Liver (tissue), 9 donors: Measurements from ENCODE around the gene PATJ. TPM values are rescaled to one million over a fixed set of nuclear protein-coding genes. Genes with fewer than 3 reads are reported as not detected.

Source experiments
- DNase-seq: peaks from one replicate; pipeline ENCODE4 v3.0.0-alpha.2; 2017; ENCODE audit warnings: low spot score
- H3K27ac ChIP-seq, 2 donors: one replicate each; pipeline ENCODE4 v1.7.0; 2013; ENCODE audit warnings: inconsistent platforms in 2 of 2, low read length in 2 of 2, control low read depth in 1 of 2, low read depth in 1 of 2, mild to moderate bottlenecking in 1 of 2
- H3K27me3 ChIP-seq, 4 donors: one replicate each; pipeline versions ENCODE4 v1.6.1 to v1.7.0; 2013; ENCODE audit warnings: low read length in 3 of 4, inconsistent platforms in 1 of 4, mild to moderate bottlenecking in 1 of 4, moderate library complexity in 1 of 4; ENCODE audit not compliant: control insufficient read depth in 4 of 4, insufficient read depth in 4 of 4
- H3K36me3 ChIP-seq, 4 donors: one replicate each; pipeline versions ENCODE4 v1.6.1 to v1.7.0; 2013; ENCODE audit warnings: low read length in 3 of 4, mild to moderate bottlenecking in 3 of 4, low read depth in 1 of 4, moderate library complexity in 1 of 4; ENCODE audit not compliant: control insufficient read depth in 4 of 4, insufficient read depth in 3 of 4
- H3K4me1 ChIP-seq, 4 donors: one replicate each; pipeline versions ENCODE4 v1.6.1 to v1.7.0; 2013; ENCODE audit warnings: low read length in 3 of 4, mild to moderate bottlenecking in 3 of 4, moderate library complexity in 1 of 4; ENCODE audit not compliant: control insufficient read depth in 4 of 4, insufficient read depth in 4 of 4
- H3K4me3 ChIP-seq, 3 donors: one replicate each; pipeline versions ENCODE4 v1.6.1 to v1.7.0; 2013; ENCODE audit warnings: low read length in 3 of 3, control low read depth in 1 of 3, low read depth in 1 of 3, mild to moderate bottlenecking in 1 of 3
- H3K9ac ChIP-seq, 2 donors: one replicate each; pipeline ENCODE4 v1.7.0; 2013; ENCODE audit warnings: low read length in 2 of 2, mild to moderate bottlenecking in 2 of 2, moderate library complexity in 2 of 2, control low read depth in 1 of 2, low read depth in 1 of 2
- H3K9me3 ChIP-seq, 4 donors: one replicate each; pipeline versions ENCODE4 v1.6.1 to v1.7.0; 2013; ENCODE audit warnings: low read length in 3 of 4; ENCODE audit not compliant: control insufficient read depth in 4 of 4
- EGR1 ChIP-seq, 2 donors: IDR thresholded peaks; 2 replicates each; pipeline ENCODE4 v1.6.1; 2016 to 2018; ENCODE audit warnings: antibody characterized with exemption in 2 of 2, low read depth in 2 of 2
- FOXA1 ChIP-seq: IDR thresholded peaks from 2 replicates; pipeline ENCODE4 v1.6.1; 2016; ENCODE audit warnings: antibody characterized with exemption
- FOXA2 ChIP-seq: IDR thresholded peaks from 2 replicates; pipeline ENCODE4 v1.6.1; 2016; ENCODE audit warnings: antibody characterized with exemption
- GABPA ChIP-seq, 2 donors: IDR thresholded peaks in 1 of 2; conservative IDR thresholded peaks in 1 of 2; 2 replicates each; pipeline ENCODE4 v1.6.1; 2016; ENCODE audit warnings: antibody characterized with exemption in 2 of 2, mild to moderate bottlenecking in 1 of 2, moderate library complexity in 1 of 2
- HNF4A ChIP-seq, 2 donors: conservative IDR thresholded peaks; 2 replicates each; pipeline ENCODE4 v1.6.1; 2016; ENCODE audit warnings: antibody characterized with exemption in 2 of 2, mild to moderate bottlenecking in 2 of 2
- HNF4G ChIP-seq: IDR thresholded peaks from 2 replicates; pipeline ENCODE4 v1.6.1; 2016; ENCODE audit warnings: antibody characterized with exemption
- JUND ChIP-seq, 2 donors: IDR thresholded peaks; 2 replicates each; pipeline ENCODE4 v1.6.1; 2016; ENCODE audit warnings: antibody characterized with exemption in 2 of 2
- NR2F2 ChIP-seq: IDR thresholded peaks from 2 replicates; pipeline ENCODE4 v1.6.1; 2016; ENCODE audit warnings: antibody characterized with exemption
- RAD21 ChIP-seq, 2 donors: IDR thresholded peaks; 2 replicates each; pipeline ENCODE4 v1.6.1; 2016; ENCODE audit warnings: antibody characterized with exemption in 2 of 2, mild to moderate bottlenecking in 2 of 2
- RXRA ChIP-seq, 2 donors: IDR thresholded peaks; 2 replicates each; pipeline ENCODE4 v1.6.1; 2017 to 2018; ENCODE audit warnings: antibody characterized with exemption in 2 of 2, mild to moderate bottlenecking in 1 of 2
- SP1 ChIP-seq: IDR thresholded peaks from 2 replicates; pipeline ENCODE4 v1.6.1; 2018; ENCODE audit warnings: antibody characterized with exemption, mild to moderate bottlenecking
- TAF1 ChIP-seq: conservative IDR thresholded peaks from 2 replicates; pipeline ENCODE4 v1.6.1; 2016; ENCODE audit warnings: antibody characterized with exemption, mild to moderate bottlenecking
- YY1 ChIP-seq: IDR thresholded peaks from 2 replicates; pipeline ENCODE4 v1.6.1; 2016; ENCODE audit warnings: antibody characterized with exemption, mild to moderate bottlenecking
- WGBS: extraction: QIAGEN DNeasy Blood & Tissue Kit; methylation state at CpG from one replicate; pipeline ENCODE4 v1.1.7; 2013; 5-methylcytosine and 5-hydroxymethylcytosine counted together
- polyA plus RNA-seq, 2 donors: library from polyadenylated mRNA; stranded (reverse) in 1 of 2; unstranded in 1 of 2; fragments of 200-250 nt in 1 of 2; fragments of >200 nt in 1 of 2; fragmentation: Nextera tagmentation in 1 of 2; extraction: Ambion mirVana in 1 of 2; gene quantifications; one replicate each; pipeline versions ENCODE4 v1.2.1 to v1.2.3, GENCODE V29; 2013 to 2015
- total RNA-seq, 2 donors: library from RNA; depleted of rRNA; stranded (reverse); fragments of >200 nt; gene quantifications; one replicate each; pipeline ENCODE4 v1.2.3, GENCODE V29; 2014
- TF ChIP-seq, protein P1 (sequence below): IDR thresholded peaks from 2 replicates; pipeline ENCODE4 v1.6.1; 2016; ENCODE audit warnings: antibody characterized with exemption, mild to moderate bottlenecking
- TF ChIP-seq, protein P2 (sequence below): IDR thresholded peaks from 2 replicates; pipeline ENCODE4 v1.6.1; 2016; ENCODE audit warnings: antibody characterized with exemption
- TF ChIP-seq, protein P3 (sequence below): IDR thresholded peaks from 2 replicates; pipeline ENCODE4 v1.6.1; 2016; ENCODE audit warnings: antibody characterized with exemption
- TF ChIP-seq, protein P4 (sequence below): IDR thresholded peaks from 2 replicates; pipeline ENCODE4 v1.6.1; 2016; ENCODE audit warnings: antibody characterized with exemption
- TF ChIP-seq, protein P5 (sequence below): fragments of 150-350 bp; IDR thresholded peaks from 2 replicates; pipeline ENCODE4 v1.5.1; 2017; ENCODE audit warnings: improper control_type of control experiment, low read depth, low read length; ENCODE audit not compliant: missing input control
- donor health status: healthy.
- donor health status: healthy.
- donor health status: healthy.
- donor health status: healthy.
- donor health status: healthy.

Gene PATJ
- total and polyA plus RNA-seq, 4 donors = 5.7 to 29.8 (median 9.0) TPM

DNA sequence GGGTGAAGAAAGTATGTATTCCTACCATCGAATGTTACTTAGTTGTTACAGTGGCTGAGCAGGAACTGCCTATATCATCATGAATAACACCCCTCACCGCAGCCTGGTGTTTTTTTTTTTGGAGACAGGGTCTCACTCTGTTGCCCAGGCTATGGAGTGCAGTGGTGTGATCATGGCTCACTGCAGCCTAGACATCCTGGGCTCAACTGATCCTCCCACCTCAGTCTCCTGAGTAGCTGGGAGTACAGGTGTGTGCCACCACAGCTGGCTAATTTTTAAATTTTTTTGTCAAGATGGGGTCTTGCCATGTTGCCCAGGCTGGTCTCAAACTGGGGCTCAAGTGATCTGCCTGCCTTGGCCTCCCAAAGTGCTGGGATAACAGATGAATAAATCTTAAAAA is 7.3 kb downstream of the PATJ start:
- no peaks in the 10 kb centered on the region for H3K27me3 ChIP-seq
- H3K36me3 ChIP-seq = no peaks in the 10 kb centered on the region
- peaks cover 0 to 28% (median 10%) of the 10 kb centered on the region in 4 donors for H3K4me1 ChIP-seq
- 96% methylated on average over 2 of the region's 2 CpGs for WGBS
- TF ChIP-seq RXRA (IDR thresholded peaks at IDR 0.05) (no peak), RAD21 (IDR thresholded peaks at IDR 0.05) (no peak), YY1 (no peak), HNF4A (conservative IDR thresholded peaks at IDR 0.05) (no peak), EGR1 (IDR thresholded peaks at IDR 0.05; ENCODE audit: low read depth in 2 of 2) (no peak), GABPA (IDR thresholded peaks at IDR 0.05 in 1 of 2, conservative IDR thresholded peaks at IDR 0.05 in 1 of 2) (no peak), FOXA1 (no peak), JUND (IDR thresholded peaks at IDR 0.05) (no peak), SP1 (no peak), FOXA2 (no peak), HNF4G (no peak), NR2F2 (no peak), TAF1 (no peak)
- TF ChIP-seq, protein P1, sequence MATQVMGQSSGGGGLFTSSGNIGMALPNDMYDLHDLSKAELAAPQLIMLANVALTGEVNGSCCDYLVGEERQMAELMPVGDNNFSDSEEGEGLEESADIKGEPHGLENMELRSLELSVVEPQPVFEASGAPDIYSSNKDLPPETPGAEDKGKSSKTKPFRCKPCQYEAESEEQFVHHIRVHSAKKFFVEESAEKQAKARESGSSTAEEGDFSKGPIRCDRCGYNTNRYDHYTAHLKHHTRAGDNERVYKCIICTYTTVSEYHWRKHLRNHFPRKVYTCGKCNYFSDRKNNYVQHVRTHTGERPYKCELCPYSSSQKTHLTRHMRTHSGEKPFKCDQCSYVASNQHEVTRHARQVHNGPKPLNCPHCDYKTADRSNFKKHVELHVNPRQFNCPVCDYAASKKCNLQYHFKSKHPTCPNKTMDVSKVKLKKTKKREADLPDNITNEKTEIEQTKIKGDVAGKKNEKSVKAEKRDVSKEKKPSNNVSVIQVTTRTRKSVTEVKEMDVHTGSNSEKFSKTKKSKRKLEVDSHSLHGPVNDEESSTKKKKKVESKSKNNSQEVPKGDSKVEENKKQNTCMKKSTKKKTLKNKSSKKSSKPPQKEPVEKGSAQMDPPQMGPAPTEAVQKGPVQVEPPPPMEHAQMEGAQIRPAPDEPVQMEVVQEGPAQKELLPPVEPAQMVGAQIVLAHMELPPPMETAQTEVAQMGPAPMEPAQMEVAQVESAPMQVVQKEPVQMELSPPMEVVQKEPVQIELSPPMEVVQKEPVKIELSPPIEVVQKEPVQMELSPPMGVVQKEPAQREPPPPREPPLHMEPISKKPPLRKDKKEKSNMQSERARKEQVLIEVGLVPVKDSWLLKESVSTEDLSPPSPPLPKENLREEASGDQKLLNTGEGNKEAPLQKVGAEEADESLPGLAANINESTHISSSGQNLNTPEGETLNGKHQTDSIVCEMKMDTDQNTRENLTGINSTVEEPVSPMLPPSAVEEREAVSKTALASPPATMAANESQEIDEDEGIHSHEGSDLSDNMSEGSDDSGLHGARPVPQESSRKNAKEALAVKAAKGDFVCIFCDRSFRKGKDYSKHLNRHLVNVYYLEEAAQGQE = no peak
- TF ChIP-seq, protein P2, sequence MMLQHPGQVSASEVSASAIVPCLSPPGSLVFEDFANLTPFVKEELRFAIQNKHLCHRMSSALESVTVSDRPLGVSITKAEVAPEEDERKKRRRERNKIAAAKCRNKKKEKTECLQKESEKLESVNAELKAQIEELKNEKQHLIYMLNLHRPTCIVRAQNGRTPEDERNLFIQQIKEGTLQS = no peak
- TF ChIP-seq, protein P3, sequence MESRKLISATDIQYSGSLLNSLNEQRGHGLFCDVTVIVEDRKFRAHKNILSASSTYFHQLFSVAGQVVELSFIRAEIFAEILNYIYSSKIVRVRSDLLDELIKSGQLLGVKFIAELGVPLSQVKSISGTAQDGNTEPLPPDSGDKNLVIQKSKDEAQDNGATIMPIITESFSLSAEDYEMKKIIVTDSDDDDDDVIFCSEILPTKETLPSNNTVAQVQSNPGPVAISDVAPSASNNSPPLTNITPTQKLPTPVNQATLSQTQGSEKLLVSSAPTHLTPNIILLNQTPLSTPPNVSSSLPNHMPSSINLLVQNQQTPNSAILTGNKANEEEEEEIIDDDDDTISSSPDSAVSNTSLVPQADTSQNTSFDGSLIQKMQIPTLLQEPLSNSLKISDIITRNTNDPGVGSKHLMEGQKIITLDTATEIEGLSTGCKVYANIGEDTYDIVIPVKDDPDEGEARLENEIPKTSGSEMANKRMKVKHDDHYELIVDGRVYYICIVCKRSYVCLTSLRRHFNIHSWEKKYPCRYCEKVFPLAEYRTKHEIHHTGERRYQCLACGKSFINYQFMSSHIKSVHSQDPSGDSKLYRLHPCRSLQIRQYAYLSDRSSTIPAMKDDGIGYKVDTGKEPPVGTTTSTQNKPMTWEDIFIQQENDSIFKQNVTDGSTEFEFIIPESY = no peak
- TF ChIP-seq, protein P4, sequence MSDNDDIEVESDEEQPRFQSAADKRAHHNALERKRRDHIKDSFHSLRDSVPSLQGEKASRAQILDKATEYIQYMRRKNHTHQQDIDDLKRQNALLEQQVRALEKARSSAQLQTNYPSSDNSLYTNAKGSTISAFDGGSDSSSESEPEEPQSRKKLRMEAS = no peak
- TF ChIP-seq, protein P5, sequence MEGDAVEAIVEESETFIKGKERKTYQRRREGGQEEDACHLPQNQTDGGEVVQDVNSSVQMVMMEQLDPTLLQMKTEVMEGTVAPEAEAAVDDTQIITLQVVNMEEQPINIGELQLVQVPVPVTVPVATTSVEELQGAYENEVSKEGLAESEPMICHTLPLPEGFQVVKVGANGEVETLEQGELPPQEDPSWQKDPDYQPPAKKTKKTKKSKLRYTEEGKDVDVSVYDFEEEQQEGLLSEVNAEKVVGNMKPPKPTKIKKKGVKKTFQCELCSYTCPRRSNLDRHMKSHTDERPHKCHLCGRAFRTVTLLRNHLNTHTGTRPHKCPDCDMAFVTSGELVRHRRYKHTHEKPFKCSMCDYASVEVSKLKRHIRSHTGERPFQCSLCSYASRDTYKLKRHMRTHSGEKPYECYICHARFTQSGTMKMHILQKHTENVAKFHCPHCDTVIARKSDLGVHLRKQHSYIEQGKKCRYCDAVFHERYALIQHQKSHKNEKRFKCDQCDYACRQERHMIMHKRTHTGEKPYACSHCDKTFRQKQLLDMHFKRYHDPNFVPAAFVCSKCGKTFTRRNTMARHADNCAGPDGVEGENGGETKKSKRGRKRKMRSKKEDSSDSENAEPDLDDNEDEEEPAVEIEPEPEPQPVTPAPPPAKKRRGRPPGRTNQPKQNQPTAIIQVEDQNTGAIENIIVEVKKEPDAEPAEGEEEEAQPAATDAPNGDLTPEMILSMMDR = no peak
- DNase-seq = no peak
- H3K4me3 ChIP-seq = no peak overlapping the region
- no peaks in the 10 kb centered on the region for H3K9me3 ChIP-seq
- H3K27ac ChIP-seq = no peak overlapping the region
- H3K9ac ChIP-seq = no peak overlapping the region
